IMR-90 (cell line): Measurements from ENCODE around the gene MROH8. TPM values are rescaled to one million over a fixed set of nuclear protein-coding genes. Genes with fewer than 3 reads are reported as not detected.

Experiments used
- ATAC-seq: fragments of 200-7000 bp; cut with Tn5 transposase; 2 replicates; pipeline ENCODE4 v1.9.1; 2020; ENCODE audit warnings: low read depth, mild to moderate bottlenecking, moderate library complexity
- BruUV-seq: library from RNA; stranded (reverse); fragments of 400-500 nt; replicated peaks from 2 replicates; lab custom pipeline; 2021; lab: Mats Ljungman, UMichigan
- CTCF ChIA-PET: fragments of 300-600 bp; formaldehyde crosslinking; extraction: SDS; loops from one replicate; lab custom pipeline; 2021; ENCODE audit warnings: antibody characterized with exemption; lab: Yijun Ruan, JAX
- POLR2A ChIA-PET: fragments of 300-600 bp; sonication (Branson Sonifier 250); formaldehyde crosslinking; loops from one replicate; lab custom pipeline; 2022; ENCODE audit warnings: antibody characterized with exemption; ENCODE audit not compliant: unreplicated experiment; lab: Charles Lee
- DNase-seq: peaks from one replicate; pipeline ENCODE4 v3.0.0; 2013
- H2AFZ ChIP-seq: replicated peaks from 2 replicates; pipeline ENCODE3; 2013; ENCODE audit warnings: low read length, mild to moderate bottlenecking; ENCODE audit not compliant: poor library complexity
- H2AK5ac ChIP-seq: 2 replicates; pipeline ENCODE4 v1.6.1; 2013; ENCODE audit warnings: low read depth, low read length, inconsistent platforms
- H2AK9ac ChIP-seq: replicated peaks from 2 replicates; pipeline ENCODE3; 2013; ENCODE audit warnings: mild to moderate bottlenecking, low read depth, low read length, moderate library complexity; ENCODE audit not compliant: poor library complexity
- H2BK120ac ChIP-seq: 2 replicates; pipeline ENCODE4 v1.6.1; 2013; ENCODE audit warnings: low read depth, low read length, inconsistent platforms
- H2BK15ac ChIP-seq: 3 replicates; pipeline ENCODE4 v1.6.1; 2013; ENCODE audit warnings: low read depth, low read length, inconsistent platforms
- H2BK20ac ChIP-seq: 2 replicates; pipeline ENCODE4 v1.6.1; 2013; ENCODE audit warnings: low read depth, mild to moderate bottlenecking, inconsistent platforms, low read length, moderate library complexity
- H2BK5ac ChIP-seq: 2 replicates; pipeline ENCODE4 v1.6.1; 2013; ENCODE audit warnings: mild to moderate bottlenecking, low read depth, low read length, inconsistent platforms; ENCODE audit not compliant: poor library complexity, severe bottlenecking
- H3K14ac ChIP-seq: replicated peaks from 2 replicates; pipeline ENCODE4 v1.6.1; 2013; ENCODE audit warnings: low read depth, low read length, inconsistent platforms
- H3K18ac ChIP-seq: 2 replicates; pipeline ENCODE4 v1.6.1; 2013; ENCODE audit warnings: low read depth, low read length, control low read depth
- H3K23ac ChIP-seq: 2 replicates; pipeline ENCODE4 v1.6.1; 2013; ENCODE audit warnings: low read depth, low read length, inconsistent platforms
- H3K27ac ChIP-seq: 2 replicates; pipeline ENCODE4 v1.5.1; 2013; ENCODE audit warnings: mild to moderate bottlenecking, control low read depth, low read length; ENCODE audit not compliant: insufficient read depth
- H3K27me3 ChIP-seq: 2 replicates; pipeline ENCODE4 v1.6.1; 2013; ENCODE audit warnings: low read length; ENCODE audit not compliant: control insufficient read depth, insufficient read depth
- H3K36me3 ChIP-seq: 2 replicates; pipeline ENCODE4 v1.6.1; 2013; ENCODE audit warnings: low read length, mixed read lengths; ENCODE audit not compliant: control insufficient read depth, insufficient read depth
- H3K4ac ChIP-seq: 2 replicates; pipeline ENCODE4 v1.6.1; 2013; ENCODE audit warnings: low read depth, low read length, inconsistent platforms
- H3K4me1 ChIP-seq: 2 replicates; pipeline ENCODE4 v1.6.1; 2013; ENCODE audit warnings: low read length, mixed read lengths; ENCODE audit not compliant: control insufficient read depth, insufficient read depth
- H3K4me2 ChIP-seq: 2 replicates; pipeline ENCODE4 v1.6.1; 2013; ENCODE audit warnings: low read depth, mild to moderate bottlenecking, control low read depth, low read length, moderate library complexity
- H3K4me3 ChIP-seq: 2 replicates; pipeline ENCODE4 v1.5.1; 2013; ENCODE audit warnings: low read depth, mild to moderate bottlenecking, control low read depth, low read length, moderate library complexity; ENCODE audit not compliant: insufficient read depth
- H3K56ac ChIP-seq: 2 replicates; pipeline ENCODE4 v1.6.1; 2013; ENCODE audit warnings: low read length, inconsistent platforms; ENCODE audit not compliant: insufficient read depth; ENCODE audit errors: extremely low read depth
- H3K79me1 ChIP-seq, 2 experiments: 2 replicates each; pipeline ENCODE4 v1.6.1; 2013; ENCODE audit warnings: low read length in 2 of 2, inconsistent platforms in 1 of 2, low read depth in 1 of 2
- H3K9ac ChIP-seq: 2 replicates; pipeline ENCODE4 v1.6.1; 2013; ENCODE audit warnings: low read depth, low read length, control low read depth
- H3K9me1 ChIP-seq: 2 replicates; pipeline ENCODE4 v1.6.1; 2013; ENCODE audit warnings: low read length, inconsistent platforms; ENCODE audit not compliant: insufficient read depth
- H3K9me3 ChIP-seq: 2 replicates; pipeline ENCODE4 v1.6.1; 2013; ENCODE audit warnings: low read length; ENCODE audit not compliant: control insufficient read depth, insufficient read depth
- H4K20me1 ChIP-seq: 2 replicates; pipeline ENCODE4 v1.6.1; 2013; ENCODE audit warnings: low read length, inconsistent platforms; ENCODE audit not compliant: insufficient read depth
- H4K5ac ChIP-seq: 2 replicates; pipeline ENCODE4 v1.6.1; 2013; ENCODE audit warnings: mild to moderate bottlenecking, low read depth, low read length, control low read depth
- H4K8ac ChIP-seq, 2 experiments: 2 replicates each; pipeline ENCODE4 v1.6.1; 2013; ENCODE audit warnings: low read depth in 2 of 2, low read length in 2 of 2, control low read depth in 1 of 2, inconsistent platforms in 1 of 2
- H4K91ac ChIP-seq: 2 replicates; pipeline ENCODE4 v1.6.1; 2013; ENCODE audit warnings: low read depth, low read length, inconsistent platforms; ENCODE audit not compliant: insufficient read depth
- CEBPB ChIP-seq: IDR thresholded peaks from 2 replicates; pipeline ENCODE4 v1.6.1; 2012; ENCODE audit warnings: low read depth, low read length, improper control_type of control experiment
- CTCF ChIP-seq: conservative IDR thresholded peaks from 2 replicates; pipeline ENCODE4 v1.5.1; 2012; ENCODE audit warnings: mild to moderate bottlenecking, low read depth, low read length, improper control_type of control experiment
- ELK1 ChIP-seq: fragments of 150-350 bp; IDR thresholded peaks from 2 replicates; pipeline ENCODE4 v1.6.1; 2016; ENCODE audit warnings: low read depth, mild to moderate bottlenecking, low read length, moderate library complexity, borderline replicate concordance
- FOS ChIP-seq: fragments of 150-350 bp; IDR thresholded peaks from 2 replicates; pipeline ENCODE4 v1.6.1; 2016; ENCODE audit warnings: low read depth, low read length
- POLR2A ChIP-seq: IDR thresholded peaks from 2 replicates; pipeline ENCODE4 v1.6.1; 2012; ENCODE audit warnings: mild to moderate bottlenecking, low read depth, low read length
- RFX5 ChIP-seq: IDR thresholded peaks from 2 replicates; pipeline ENCODE4 v1.8.0; 2012; ENCODE audit warnings: low read depth, mild to moderate bottlenecking, low read length, moderate library complexity
- USF2 ChIP-seq: fragments of 150-350 bp; IDR thresholded peaks from 2 replicates; pipeline ENCODE4 v1.6.1; 2017; ENCODE audit warnings: mild to moderate bottlenecking, antibody characterized with exemption, low read length, low read depth
- WGBS, 2 experiments: methylation state at CpG; one replicate each; pipeline versions ENCODE4 v1.1.5 to v1.1.7; 2013; ENCODE audit warnings: missing lambda C conversion rate in 2 of 2; ENCODE audit not compliant: insufficient read length in 1 of 2; ENCODE audit errors: extremely low coverage in 2 of 2; 5-methylcytosine and 5-hydroxymethylcytosine counted together
- dilution Hi-C: fragments of 300-500 bp; cut with HindIII; formaldehyde crosslinking; loops from one replicate; pipeline ENCODE4 v1.14.3; 2018; ENCODE audit warnings: low sequenced_read_pairs; ENCODE audit not compliant: unreplicated experiment
- in situ Hi-C: fragments of 300-500 bp; cut with MboI; formaldehyde crosslinking; loops from 3 replicates; pipeline ENCODE4 v1.14.3; 2019; ENCODE audit warnings: low sequenced_read_pairs, inconsistent platforms, mixed read lengths
- intact Hi-C: fragments of 100-400 bp; cut with micrococcal nuclease; formaldehyde crosslinking; loops from 2 replicates; pipeline ENCODE4 v1.10.0; 2022
- polyA plus RNA-seq, 3 experiments: library from polyadenylated mRNA; depleted of rRNA; stranded (reverse); fragments of >200 nt; gene quantifications; 2 replicates each; pipeline ENCODE4 v1.2.3, GENCODE V29; 2012; ENCODE audit warnings: low replicate concordance in 1 of 3
- total RNA-seq: library from RNA; depleted of rRNA; stranded (reverse); fragments of >200 nt; gene quantifications from 2 replicates; pipeline ENCODE4 v1.2.3, GENCODE V29; 2012

The MROH8 gene
- total and polyA plus RNA-seq, 2 of the 4 experiments (the other 2 are of a cell fraction): 1.3 to 1.8 TPM

GRCh38 chr20:37120497-37120896, 58.9 kb downstream of the MROH8 start:
- ChIA-PET CTCF (no interaction called here), POLR2A (no interaction called here)
- Histone ChIP-seq H3K27ac (no peak overlapping the region), H2AK9ac (no peak overlapping the region), H3K36me3 (no peaks in the 10 kb centered on the region), H3K4me1 (no peaks in the 10 kb centered on the region), H3K4ac (no peak overlapping the region), H3K14ac (no peak overlapping the region), H2BK5ac (no peak overlapping the region), H3K9me3 (no peaks in the 10 kb centered on the region), H2BK20ac (no peak overlapping the region), H4K20me1 (no peaks in the 10 kb centered on the region), H2BK120ac (no peak overlapping the region), H2BK15ac (no peak overlapping the region), H4K91ac (no peak overlapping the region), H4K5ac (no peak overlapping the region), H3K79me1 (no peaks in the 10 kb centered on the region), H3K23ac (no peak overlapping the region), H2AK5ac (no peak overlapping the region), H3K4me2 (no peak overlapping the region), H3K4me3 (no peak overlapping the region), H2AFZ (no peak overlapping the region), H3K56ac (no peak overlapping the region), H3K18ac (no peak overlapping the region), H3K9ac (no peak overlapping the region), H4K8ac (no peak overlapping the region), H3K27me3 (peaks cover 1% of the 10 kb centered on the region), H3K9me1 (no peaks in the 10 kb centered on the region)
- TF ChIP-seq ELK1: no peak
- TF ChIP-seq USF2: no peak
- TF ChIP-seq FOS: no peak
- no peak for TF ChIP-seq CEBPB
- TF ChIP-seq POLR2A: no peak
- TF ChIP-seq RFX5: no peak
- no peak for TF ChIP-seq CTCF
- ATAC-seq: no peak
- dilution Hi-C loops (no loop called here), in situ Hi-C loops (no loop called here), intact Hi-C loops (no loop called here)
- DNase-seq: no peak
- no CpG with 5 or more reads among the region's 4 CpGs for WGBS, 2 experiments
- BruUV-seq: no TSS peak
